ENCODE data around the gene AHI1.

The AHI1 gene

DNA sequence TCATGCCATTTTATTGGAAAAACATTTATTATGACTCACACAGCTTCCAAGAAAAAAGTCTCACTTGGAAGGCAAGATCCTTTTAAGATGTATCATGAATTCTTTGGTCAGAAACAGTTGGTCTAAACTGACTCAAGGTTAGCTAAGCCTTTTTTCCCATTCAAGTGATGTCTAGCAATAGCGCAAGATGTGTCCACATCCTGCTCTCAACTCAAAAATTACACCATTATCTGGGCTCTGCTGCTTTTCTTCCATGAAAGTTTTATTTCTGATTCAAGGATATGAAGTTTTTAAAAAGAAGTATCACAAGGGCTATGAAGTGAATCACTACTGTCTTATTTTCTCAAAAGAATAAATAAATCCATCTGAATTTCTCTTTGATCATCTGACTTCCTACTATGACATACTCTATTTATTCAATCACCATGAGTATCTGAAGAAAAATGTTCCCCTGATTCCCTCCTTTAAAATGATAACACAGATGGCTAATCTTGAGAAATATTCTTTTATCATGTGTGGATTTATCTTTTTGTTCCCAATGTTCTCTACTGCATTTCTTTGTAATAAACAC lies 139.2 kb downstream of the AHI1 start:
- Histone ChIP-seq H3K4me1 (ENCODE audit: control insufficient read depth in 1 of 2, insufficient read depth in 1 of 2, low read depth in 1 of 2, low read length in 1 of 2) (peaks cover 0 to 2% of the 10 kb centered on the region in 2 experiments), H3K9me3 (no peaks in the 10 kb centered on the region), H3K4me3 (ENCODE audit: low read depth in 1 of 2, low read length in 1 of 2) (no peak overlapping the region), H3K27me3 (no peaks in the 10 kb centered on the region), H3K27ac (no peak overlapping the region), H3K36me3 (no peaks in the 10 kb centered on the region)
- TF ChIP-seq, protein P1, sequence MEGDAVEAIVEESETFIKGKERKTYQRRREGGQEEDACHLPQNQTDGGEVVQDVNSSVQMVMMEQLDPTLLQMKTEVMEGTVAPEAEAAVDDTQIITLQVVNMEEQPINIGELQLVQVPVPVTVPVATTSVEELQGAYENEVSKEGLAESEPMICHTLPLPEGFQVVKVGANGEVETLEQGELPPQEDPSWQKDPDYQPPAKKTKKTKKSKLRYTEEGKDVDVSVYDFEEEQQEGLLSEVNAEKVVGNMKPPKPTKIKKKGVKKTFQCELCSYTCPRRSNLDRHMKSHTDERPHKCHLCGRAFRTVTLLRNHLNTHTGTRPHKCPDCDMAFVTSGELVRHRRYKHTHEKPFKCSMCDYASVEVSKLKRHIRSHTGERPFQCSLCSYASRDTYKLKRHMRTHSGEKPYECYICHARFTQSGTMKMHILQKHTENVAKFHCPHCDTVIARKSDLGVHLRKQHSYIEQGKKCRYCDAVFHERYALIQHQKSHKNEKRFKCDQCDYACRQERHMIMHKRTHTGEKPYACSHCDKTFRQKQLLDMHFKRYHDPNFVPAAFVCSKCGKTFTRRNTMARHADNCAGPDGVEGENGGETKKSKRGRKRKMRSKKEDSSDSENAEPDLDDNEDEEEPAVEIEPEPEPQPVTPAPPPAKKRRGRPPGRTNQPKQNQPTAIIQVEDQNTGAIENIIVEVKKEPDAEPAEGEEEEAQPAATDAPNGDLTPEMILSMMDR (IDR thresholded peaks at IDR 0.05), result no peak

DNA sequence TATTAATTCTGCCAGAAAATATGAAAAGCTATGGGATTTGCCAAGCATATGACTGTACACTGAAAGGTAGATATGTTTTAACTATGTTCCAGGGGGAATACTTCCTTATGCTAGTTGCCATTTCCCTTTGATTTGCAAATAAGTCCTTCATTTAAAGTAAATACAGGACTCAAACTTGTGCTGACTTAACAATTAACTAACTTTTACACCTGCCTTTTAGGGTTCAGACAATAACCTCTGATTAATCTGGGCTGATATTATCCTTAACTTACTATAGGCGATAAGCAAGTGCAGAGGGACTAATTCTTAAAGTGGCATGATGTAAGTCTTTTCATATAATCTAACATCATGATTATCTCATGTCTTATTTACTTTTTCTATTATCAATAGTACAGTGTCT lies 143.1 kb downstream of the AHI1 start:
- no peak overlapping the region for H3K4me3 ChIP-seq (ENCODE audit: low read depth in 1 of 2, low read length in 1 of 2)
- H3K27me3 ChIP-seq, result no peaks in the 10 kb centered on the region
- peaks cover 0 to 2% of the 10 kb centered on the region in 2 experiments for H3K4me1 ChIP-seq (ENCODE audit: control insufficient read depth in 1 of 2, insufficient read depth in 1 of 2, low read depth in 1 of 2, low read length in 1 of 2)
- no peaks in the 10 kb centered on the region for H3K36me3 ChIP-seq
- TF ChIP-seq, protein P1 (IDR thresholded peaks at IDR 0.05), result no peak
- H3K27ac ChIP-seq, result no peak overlapping the region
- no peaks in the 10 kb centered on the region for H3K9me3 ChIP-seq

DNA sequence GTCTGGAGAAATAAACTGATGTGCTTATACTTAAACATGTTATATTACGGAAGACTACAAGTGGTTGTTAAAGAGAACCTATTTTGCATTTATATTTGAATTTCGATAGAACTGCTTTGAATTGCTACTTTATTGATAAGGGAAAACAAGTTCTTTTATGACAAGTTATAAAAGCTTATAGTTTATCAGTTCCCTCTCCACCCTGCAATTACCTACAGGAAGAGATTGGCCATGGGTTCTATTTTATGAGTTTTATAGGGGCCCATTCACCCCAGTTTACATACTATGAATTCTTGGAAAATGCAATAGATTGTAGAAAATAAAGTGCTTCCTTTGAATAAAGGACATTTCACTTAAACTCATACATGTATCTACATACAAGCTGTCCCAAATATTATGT lies 144.4 kb downstream of the AHI1 start:
- no peaks in the 10 kb centered on the region for H3K9me3 ChIP-seq
- peaks cover 0 to under 1% of the 10 kb centered on the region in 2 experiments for H3K4me1 ChIP-seq (ENCODE audit: control insufficient read depth in 1 of 2, insufficient read depth in 1 of 2, low read depth in 1 of 2, low read length in 1 of 2)
- no peaks in the 10 kb centered on the region for H3K27me3 ChIP-seq
- TF ChIP-seq, protein P1 (IDR thresholded peaks at IDR 0.05), result no peak
- no peaks in the 10 kb centered on the region for H3K36me3 ChIP-seq
- no peak overlapping the region for H3K27ac ChIP-seq
- H3K4me3 ChIP-seq (ENCODE audit: low read depth in 1 of 2, low read length in 1 of 2), result no peak overlapping the region

DNA sequence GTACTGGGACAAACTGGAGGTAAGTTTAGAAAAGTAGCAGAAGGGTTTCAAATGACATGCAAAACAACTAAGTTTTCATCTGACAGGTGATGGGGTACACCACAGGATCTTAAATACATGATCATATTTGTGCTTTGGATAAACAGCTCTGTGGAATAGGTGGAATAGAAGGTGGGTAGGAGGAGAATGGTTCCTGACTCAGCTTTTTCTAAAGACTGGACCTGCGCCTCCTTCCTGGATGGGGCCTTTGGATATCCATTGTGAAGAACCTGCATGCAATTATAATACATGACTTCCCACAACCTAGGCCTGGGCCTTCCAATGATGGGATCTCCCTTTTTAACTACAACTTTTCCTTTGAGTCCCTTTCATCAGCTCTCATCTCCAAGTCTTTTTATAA lies 145.9 kb downstream of the AHI1 start:
- no peaks in the 10 kb centered on the region for H3K36me3 ChIP-seq
- TF ChIP-seq, protein P1 (IDR thresholded peaks at IDR 0.05), result no peak
- H3K4me1 ChIP-seq (ENCODE audit: control insufficient read depth in 1 of 2, insufficient read depth in 1 of 2, low read depth in 1 of 2, low read length in 1 of 2), result no peaks in the 10 kb centered on the region
- no peaks in the 10 kb centered on the region for H3K27me3 ChIP-seq
- H3K27ac ChIP-seq, result no peak overlapping the region
- no peak overlapping the region for H3K4me3 ChIP-seq (ENCODE audit: low read depth in 1 of 2, low read length in 1 of 2)
- H3K9me3 ChIP-seq, result no peaks in the 10 kb centered on the region

DNA sequence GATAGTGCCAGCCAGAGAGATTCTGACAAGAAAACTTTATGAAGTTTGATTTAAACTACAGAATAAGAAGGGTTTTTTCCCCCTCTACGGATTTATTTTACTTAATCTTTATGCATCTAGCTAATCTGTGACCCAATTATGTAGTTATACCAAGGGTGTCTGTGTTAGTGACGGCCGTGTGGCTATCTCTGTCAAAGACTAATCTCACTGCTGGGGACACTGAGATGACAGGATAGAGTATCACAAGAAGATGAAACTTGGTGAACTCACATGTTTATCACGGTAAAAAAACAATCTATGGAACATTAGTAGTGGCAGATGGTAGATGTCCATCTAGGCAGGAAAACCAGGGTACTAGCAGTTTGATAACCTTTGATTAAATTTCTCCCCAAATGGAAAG lies 149.7 kb downstream of the AHI1 start:
- no peaks in the 10 kb centered on the region for H3K9me3 ChIP-seq
- TF ChIP-seq, protein P1 (IDR thresholded peaks at IDR 0.05), result no peak
- H3K27me3 ChIP-seq, result no peaks in the 10 kb centered on the region
- no peak overlapping the region for H3K4me3 ChIP-seq (ENCODE audit: low read depth in 1 of 2, low read length in 1 of 2)
- H3K4me1 ChIP-seq (ENCODE audit: control insufficient read depth in 1 of 2, insufficient read depth in 1 of 2, low read depth in 1 of 2, low read length in 1 of 2), result no peaks in the 10 kb centered on the region
- H3K36me3 ChIP-seq, result no peaks in the 10 kb centered on the region
- no peak overlapping the region for H3K27ac ChIP-seq

DNA sequence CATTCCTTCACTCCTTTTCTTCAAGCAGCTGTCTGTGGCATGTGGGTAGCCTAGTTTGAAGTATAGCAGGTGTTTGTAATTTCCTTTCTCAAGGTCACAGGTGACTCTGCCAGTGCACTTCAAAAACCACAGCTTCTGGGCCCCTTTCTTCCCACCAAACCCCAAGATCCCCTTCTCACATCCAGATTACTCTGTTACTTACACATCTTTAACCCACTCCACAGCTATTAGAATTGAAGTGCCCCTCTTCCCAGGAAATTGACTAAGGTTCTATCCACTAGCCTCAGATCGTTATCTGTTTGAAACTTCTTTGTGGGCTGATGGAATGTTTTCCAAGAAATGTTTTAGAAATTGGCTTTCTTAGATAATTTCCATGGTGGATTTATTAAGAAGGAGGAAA lies 150.8 kb downstream of the AHI1 start:
- H3K9me3 ChIP-seq, result no peaks in the 10 kb centered on the region
- no peak overlapping the region for H3K4me3 ChIP-seq (ENCODE audit: low read depth in 1 of 2, low read length in 1 of 2)
- H3K27ac ChIP-seq, result no peak overlapping the region
- no peaks in the 10 kb centered on the region for H3K36me3 ChIP-seq
- TF ChIP-seq, protein P1 (IDR thresholded peaks at IDR 0.05), result no peak
- no peaks in the 10 kb centered on the region for H3K27me3 ChIP-seq
- H3K4me1 ChIP-seq (ENCODE audit: control insufficient read depth in 1 of 2, insufficient read depth in 1 of 2, low read depth in 1 of 2, low read length in 1 of 2), result no peaks in the 10 kb centered on the region
